DMS153 treated with DMSO at 0.1 percent for 48 hours (cell line): ENCODE data around the gene AP2A2.
"Not testable (repeated sequence)": the region's sequence is repeated elsewhere in the genome, so short reads cannot be mapped to it uniquely, and the experiment has no call there.

Experiments used
- DNase-seq: peaks from one replicate; lab custom pipeline; 2025; ENCODE audit not compliant: unreplicated experiment; lab: John Stamatoyannopoulos, UW

AP2A2 gene

DNA sequence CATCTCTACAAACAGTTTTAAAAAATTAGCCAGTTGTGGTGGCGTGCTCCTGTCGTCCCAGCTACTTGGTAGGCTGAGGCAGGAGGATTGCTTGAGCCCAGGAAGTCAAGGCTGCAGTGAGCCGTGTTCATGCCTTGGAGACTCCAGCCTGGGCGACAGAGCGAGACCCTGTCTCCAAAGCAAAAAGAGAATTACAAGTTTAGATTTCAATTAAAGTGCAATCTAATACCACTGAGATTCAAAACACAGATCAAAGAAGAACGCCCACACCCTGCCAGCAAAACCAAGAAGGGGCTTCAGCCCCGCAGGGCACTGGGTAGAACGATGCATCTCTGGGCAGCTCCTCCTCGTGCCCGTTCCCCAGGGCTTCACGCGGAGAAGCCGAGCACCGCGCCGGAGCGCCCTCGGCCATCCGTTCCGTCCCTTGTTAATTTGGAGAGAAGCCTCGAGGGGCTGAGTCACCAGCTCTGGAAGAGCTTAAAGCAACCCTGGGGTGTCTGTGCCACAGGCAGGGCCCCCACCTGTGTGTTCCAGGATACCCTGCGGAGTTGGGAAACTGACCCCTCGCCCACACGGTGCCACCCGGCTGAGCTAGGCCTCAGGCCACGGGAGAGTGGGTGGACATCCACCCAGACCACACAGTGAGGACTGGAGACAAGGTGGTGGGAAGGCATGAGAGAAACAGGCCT lies 47.0 kb downstream of the AP2A2 start:
- no peak for DNase-seq

DNA sequence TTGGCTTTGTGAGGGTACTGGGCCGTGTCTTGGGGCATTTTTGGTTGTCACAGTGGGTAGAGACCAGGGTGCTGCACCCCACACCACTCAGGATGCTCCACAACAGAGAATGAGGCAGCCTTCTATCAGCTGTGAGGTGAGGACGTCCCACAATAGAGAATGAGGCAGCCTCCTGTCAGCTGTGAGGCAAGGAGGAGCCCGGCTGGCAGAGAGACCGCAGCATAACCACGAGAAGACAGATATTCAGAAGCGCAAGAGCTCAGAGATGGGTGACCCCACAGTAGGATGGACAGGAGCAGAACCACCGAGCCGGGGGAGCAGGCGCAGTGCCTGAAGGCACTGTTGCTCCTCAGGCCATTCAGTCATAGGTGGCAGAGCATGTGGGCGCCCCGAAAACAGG lies 47.6 kb downstream of the AP2A2 start:
- no peak for DNase-seq

DNA sequence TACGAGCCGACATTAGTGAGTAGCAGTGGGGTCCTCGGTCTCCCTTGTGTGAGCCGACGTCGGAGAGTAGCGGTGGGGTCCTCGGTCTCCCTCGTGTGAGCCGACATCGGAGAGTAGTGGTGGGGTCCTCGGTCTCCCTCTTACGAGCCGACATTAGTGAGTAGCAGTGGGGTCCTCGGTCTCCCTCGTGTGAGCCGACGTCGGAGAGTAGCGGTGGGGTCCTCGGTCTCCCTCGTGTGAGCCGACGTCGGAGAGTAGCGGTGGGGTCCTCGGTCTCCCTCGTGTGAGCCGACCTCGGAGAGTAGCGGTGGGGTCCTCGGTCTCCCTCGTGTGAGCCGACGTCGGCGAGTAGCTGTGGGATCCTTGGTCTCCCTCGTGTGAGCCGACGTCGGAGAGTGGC lies 49.7 kb downstream of the AP2A2 start:
- not testable (repeated sequence) for DNase-seq

DNA sequence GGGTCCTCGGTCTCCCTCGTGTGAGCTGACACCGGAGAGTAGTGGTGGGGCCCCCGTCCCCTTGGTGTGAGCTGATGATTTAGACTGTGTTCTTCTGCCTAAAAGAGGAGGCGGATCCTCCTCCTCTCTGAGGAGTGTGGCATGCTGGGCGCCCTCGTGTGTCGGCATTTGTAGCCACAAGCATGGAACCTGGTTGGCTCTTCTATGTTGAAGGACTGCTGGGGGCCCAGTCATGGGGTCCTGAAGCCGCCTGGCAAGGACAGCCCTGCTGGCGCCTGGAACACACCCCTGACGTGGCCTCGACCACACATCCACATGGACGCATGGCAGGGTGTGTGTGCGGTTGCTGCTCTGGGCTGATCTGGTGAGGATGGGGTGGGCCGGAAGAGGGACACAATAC lies 50.2 kb downstream of the AP2A2 start:
- no peak for DNase-seq

DNA sequence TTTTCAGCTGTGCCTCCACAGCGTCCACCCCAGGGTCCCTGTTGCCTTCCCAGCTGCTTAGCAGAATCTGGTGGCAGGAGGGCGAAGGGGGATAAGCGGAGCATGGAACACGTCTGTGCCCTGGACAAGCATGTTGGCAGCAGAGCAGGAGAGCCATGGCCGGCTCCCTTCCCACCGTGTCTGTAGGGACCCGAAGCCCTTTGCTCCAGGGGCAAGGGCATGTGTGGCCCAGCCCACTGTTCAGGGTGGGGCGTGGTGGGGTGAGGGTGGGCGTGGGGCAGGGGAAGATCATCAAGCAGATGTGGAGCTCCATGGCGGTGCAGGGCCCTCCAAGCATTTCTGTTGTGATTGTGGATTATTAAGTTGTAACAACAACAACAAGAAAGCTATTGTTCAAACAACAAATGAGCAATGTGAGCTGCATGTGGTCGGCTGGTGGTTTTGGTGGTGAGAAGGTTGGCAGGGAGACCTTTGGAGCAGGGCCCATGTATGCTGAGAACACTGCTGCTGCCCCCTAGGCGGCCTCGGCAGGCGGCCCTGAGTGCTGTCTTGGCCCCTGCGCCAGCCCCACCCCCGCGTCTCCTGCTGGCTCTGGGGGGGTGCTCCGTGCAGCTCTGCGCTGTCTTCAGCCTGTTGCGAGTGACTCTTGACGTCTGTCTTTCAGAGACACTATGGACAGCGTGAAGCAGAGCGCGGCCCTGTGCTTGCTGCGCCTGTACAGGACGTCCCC lies 50.9 kb downstream of the AP2A2 start:
- no peak for DNase-seq

DNA sequence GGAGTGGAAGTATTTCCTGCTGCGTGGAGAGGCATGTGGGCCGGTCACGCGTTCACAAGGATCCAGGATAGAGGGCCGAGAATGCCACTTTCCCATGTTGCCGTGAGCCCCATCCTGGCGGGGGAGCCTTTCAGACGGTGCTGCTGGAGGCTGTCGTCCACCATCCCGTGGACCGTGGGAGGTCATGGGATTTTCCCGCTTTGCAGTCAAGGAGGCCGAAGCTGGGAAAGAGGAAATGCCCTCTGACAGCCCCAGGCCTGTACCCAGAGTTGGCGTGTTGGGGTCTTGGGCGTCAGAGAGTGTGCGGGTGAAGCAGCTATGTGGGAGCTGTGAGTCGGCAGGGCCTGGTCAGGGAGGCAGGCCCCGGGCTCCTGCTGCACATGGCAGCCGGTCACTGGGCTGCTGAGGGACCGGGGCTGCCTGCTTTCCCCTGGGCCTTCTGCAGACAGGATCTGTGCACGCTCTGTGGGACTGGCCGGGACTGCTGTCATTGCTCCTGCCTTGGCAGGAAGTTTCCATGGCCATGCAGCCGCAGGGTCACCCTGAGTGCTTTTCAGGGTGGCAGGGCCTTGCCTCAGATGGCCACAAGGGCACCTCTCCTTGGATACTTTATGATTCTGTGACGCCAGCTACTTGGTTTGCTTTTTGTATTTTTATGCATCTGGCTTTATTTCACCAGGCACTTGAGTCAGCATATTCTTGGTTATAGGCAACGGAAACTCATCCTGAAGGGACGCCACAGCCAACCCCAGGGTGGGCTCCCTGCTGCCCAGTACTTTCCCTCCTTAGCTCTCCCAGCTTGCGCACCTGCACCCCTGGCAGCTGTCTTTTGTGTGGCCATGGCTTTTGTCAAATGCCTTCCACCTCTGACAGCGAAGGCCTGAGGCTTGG lies 52.4 kb downstream of the AP2A2 start:
- DNase-seq, result no peak

DNA sequence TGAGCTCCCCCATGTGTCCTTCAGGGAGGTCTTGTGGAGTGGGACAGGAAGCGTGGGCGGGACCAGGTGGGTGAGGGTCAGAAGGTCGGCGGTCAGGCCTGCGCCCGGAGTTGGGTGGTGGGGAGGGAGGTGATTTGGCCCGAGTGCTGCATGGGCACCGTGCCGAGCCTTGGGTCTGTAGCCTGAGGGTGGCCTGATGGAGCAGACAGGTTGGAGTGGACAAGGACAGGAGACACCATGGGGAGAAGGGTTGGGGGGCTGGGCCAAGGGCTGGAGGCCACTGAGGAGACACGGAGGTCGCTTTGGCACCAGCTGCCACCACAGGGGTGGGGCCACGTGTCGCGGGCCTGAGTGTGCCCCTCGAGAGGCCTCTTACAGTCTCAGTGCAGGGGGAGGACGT lies 53.1 kb downstream of the AP2A2 start:
- no peak for DNase-seq

DNA sequence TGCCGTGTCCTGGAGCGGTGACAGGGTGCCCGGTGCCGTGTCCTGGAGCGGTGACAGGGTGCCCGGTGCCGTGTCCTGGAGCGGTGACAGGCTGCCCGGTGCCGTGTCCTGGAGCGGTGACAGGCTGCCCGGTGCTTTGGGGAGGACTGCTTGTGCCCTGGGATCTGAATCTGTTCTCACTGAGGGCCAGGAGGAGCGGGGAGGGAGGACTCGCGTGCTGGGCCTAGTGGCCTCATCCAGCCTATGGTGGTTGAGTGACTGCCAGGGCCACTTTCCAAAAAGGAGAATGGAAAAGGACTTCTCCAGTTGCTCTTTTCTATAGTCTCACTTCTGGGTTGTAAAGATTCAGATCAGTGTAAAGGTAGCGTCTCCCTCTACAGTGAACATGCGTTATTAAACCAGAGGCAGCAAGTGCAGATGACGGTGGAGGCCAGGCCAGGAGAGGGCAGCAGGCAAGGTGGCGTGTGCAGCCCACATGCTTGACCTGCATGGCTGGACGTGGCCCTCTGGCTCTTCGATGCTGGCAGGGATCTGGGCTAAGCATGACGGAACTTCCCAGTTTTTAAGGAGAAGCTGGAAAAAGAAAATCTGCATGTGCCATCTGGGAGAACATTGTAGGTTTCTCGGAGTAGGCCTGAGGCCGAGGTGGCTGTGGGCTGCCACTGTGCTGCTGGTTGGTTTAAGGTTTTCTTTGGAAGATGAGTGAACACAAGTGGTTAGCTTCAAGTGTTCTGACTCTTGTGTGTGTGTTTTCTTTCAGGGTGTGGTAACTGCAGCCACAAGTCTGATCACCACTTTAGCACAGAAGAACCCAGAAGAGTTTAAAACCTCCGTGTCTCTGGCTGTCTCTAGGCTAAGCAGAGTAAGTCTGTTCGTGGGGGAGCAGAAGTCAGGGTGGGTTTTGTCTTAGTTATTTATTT lies 55.0 kb downstream of the AP2A2 start:
- no peak for DNase-seq

DNA sequence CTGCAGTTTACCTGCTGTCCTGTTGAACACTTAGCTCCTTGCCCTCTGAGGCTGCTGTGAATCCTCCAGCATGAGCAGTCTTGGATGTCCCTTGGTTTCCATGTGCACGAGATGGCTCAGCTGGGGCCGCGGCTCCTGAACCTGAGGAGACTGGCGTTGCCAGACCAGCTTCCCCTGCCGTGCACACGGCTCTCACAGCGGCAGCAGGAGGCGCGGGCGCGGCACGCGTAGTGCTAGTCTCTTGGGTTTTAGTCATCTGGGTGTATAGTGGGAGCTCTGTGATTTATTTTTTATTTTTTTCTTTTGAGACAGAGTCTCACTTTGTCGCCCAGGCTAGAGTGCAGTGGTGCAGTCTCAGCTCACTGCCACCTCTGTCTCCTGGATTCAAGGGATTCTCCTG lies 56.1 kb downstream of the AP2A2 start:
- no peak for DNase-seq

DNA sequence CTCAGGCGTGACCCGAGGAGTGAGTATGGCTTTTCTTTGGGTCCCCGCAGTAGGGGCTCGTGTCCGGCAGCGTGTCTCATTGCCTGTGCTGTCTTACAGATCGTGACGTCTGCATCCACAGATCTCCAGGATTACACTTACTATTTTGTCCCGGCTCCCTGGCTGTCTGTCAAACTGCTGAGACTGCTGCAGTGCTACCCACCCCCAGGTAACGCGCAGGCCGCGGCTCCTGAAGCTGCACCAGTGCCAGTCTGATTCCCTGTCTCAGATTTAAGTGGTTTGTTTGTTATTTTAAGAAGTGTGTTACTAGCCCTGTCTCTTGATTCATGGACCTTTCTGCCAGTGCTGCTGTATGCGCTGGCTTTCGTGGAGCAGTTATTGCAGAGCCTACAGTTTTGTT lies 58.9 kb downstream of the AP2A2 start:
- DNase-seq, result no peak

DNA sequence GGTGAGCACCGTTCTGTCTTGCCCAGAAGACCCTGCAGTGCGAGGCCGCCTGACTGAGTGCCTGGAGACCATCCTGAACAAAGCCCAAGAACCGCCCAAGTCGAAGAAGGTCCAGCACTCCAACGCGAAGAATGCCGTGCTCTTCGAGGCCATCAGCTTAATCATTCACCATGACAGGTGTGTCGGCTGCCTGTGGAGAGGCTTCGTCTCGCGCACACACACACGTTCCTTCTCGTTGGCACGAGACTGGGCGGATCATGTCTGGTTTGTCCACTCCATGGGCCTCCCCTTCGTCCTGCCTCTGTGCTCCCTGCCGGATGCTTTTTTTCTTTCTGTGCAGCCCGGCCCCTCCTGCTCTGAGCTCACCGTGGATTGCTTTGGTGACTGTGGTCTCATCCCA lies 59.7 kb downstream of the AP2A2 start:
- no peak for DNase-seq

DNA sequence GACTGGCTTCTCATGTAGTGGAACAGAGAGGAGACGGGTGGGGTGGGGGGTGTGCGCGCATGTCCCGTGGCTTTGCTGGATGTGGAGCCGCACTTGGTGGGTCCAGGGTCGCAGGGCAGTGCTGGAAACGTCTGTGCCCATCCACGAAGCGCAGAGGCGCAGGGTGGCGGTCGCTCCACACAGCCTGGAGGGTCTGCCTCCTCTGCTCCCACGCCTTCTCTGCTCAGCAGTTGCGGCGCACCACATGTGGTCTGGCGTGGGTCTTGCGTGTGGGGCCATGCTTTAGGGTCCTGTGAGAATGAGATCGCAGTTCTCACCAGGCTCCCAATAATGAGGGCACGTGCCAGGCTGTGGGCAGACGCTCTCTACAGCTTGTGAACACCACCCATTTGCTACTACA lies 60.2 kb downstream of the AP2A2 start:
- DNase-seq, result no peak

DNA sequence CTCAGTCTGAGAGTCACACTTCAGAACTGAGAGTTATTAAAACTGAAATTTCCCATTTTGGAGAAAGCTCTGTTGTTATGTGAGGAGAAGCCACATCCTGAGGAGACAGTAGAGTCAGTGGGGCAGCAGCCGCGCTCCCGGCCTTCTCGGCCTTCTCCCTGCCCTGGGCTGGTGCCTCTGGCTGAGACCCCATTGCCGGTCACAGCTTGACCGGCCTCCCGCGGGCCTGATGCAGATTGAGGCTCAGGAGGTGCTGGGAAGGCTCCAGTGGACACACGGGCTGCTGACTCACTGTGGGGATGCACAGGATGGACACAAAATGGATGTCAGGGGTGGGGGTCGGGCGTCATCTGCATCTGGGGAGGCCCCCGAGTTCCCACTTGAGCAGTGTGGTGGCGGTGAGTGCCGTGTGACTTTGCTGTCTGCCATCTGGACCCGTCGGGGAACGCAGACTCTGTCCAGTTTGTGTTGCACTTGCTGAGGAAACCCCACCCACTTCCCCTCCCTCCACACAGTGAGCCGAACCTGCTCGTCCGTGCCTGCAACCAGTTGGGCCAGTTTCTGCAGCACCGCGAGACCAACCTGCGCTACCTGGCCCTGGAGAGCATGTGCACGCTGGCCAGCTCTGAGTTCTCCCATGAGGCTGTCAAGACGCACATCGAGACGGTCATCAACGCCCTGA lies 60.7 kb downstream of the AP2A2 start:
- no peak for DNase-seq

DNA sequence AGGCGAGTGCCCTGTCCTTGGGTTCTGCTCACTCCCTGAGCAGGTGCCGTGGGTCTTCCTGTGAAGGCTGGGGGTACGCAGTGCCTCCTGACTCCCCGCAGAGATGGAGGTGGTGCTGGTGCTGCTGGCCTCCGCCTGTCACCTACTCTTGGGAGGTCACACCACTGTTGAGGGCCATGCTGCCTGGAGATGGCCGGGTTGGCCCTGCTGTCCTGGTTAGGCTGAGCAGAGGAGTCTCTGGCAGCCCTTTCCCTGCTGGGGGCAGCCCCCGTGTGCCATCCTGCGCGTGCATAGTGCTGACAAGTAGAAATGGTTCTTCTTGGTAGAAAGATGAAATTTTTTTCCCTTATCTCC lies 61.3 kb downstream of the AP2A2 start:
- no peak for DNase-seq

DNA sequence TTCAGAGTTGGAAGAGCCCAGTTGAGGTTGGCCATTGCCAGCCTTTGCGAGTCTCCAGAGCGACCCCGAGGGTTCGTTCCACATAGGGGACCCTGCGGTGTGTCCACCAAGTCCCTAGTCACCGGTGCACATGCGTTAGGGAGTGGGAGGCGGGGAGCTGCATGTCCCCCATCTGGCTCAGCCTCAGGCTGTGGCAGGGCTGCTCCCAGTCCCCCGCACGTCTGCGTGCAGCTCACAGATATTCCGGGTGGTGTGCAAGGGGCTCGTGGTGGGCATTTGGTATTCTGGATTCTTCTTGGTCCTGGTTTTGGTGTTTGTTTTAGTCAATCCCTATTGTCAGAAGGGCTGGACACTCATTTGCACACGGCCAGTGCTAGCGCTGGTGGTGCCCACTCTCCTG lies 62.0 kb downstream of the AP2A2 start:
- no peak for DNase-seq

DNA sequence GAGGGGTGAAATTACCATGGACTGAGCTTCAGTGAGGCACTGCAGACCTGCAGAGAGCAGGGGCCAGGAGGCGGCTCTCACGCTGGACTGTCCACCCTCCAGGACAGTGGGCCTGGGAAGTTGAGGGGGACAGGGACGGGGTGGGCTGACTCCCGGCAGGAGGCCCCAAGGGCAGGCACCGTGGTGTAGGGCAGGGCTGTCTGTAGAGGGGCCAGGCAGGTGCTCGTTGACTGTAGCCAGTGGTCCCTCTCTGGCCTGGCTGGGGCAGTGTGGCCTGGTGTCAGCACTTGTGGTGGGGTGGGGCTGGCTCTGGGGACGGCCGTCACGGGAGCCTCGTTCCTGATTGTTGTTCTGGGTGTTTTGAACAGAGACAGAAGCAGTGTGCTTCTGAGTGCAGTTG lies 64.4 kb downstream of the AP2A2 start:
- DNase-seq, result no peak

DNA sequence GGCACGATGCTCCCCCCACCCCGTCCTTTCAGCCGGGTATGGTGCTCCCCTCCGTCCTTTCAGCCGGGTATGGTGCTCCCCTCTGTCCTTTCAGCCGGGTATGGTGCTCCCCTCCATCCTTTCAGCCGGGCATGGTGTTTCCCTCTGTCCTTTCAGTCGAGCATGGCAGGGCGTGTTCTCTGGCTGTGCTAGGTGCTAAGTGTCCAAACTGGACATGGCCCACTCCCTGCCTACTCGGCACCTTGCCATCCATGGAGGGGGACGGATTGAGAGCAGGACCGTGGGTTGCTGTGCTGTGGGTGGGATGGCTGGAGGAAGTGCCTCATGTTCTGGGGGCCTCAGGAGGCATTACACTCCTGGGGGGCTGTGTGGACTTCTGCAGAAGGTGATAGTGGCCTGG lies 65.4 kb downstream of the AP2A2 start:
- DNase-seq, result no peak

DNA sequence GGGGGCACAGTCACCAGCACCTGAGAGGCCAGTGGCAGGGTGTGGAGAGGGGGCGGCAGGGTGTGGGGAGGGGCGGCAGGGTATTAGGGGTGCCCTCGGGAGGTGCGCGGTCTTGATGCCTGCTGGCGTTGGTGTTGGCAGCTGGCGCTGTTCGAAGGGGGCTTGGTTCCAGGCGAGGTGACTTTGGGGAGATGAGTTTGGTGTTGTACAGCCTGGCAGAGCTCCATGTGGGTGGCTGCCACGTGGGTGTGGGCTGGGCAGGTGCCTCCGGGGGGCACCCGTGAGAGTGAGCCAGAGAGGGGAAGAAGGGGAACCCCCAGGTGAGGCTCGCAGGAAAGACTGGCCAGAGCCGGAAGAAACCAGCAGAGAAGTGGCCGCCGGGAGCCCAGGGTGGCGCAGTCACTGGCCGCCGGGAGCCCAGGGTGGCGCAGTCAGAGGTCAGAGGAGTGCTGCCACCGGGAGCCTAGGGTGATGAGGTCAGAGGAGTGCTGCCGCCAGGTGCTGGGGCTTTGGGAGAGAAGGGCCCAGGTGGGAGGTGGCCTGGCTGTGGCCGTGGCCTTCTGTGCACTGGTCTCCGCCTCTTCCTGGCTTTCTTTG lies 66.1 kb downstream of the AP2A2 start:
- DNase-seq, result no peak

DNA sequence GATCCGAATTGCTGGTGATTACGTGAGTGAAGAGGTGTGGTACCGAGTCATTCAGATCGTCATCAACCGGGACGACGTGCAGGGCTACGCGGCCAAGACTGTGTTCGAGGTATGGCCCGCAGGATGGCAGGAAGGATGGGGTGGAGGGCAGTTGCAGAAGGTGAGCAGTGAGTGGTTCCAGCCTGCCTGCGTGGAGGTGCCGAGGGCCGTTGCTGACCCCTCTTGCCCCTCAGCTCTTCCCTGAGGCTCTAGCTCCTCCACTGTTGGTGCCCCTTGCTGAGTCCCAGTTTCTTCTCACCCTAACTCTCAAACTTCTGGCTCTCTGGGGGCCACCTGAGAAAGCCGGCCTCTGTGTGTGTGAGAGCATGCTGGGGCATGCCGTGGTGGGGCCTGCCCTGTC lies 66.9 kb downstream of the AP2A2 start:
- DNase-seq, result no peak

DNA sequence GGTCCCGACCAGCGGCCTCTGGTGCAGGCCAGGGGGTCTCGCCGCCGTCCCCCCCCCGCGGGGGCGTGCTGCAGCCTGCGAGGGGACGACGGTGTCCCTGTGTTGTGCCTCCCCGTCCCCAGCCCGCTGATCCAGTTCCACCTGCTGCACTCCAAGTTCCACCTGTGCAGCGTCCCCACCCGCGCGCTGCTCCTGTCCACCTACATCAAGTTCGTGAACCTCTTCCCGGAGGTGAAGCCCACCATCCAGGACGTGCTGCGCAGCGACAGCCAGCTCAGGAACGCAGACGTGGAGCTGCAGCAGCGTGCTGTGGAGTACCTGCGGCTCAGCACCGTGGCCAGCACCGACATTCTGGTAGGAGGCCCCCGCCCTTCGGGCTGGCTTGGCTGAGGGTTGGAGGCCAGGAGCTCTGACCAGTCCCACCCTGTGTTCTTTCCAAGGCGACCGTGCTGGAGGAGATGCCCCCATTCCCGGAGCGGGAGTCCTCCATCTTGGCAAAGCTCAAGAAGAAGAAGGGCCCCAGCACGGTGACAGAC lies 68.0 kb downstream of the AP2A2 start:
- no peak for DNase-seq
